Urinary bladder (tissue), 4 donors: ENCODE measurements around the gene PRH2. TPM values are rescaled to one million over a fixed set of nuclear protein-coding genes. Genes with fewer than 3 reads are reported as not detected.

Experiments
- DNase-seq: peaks from one replicate; pipeline ENCODE4 v3.0.0-alpha.2; 2015; ENCODE audit errors: extremely low spot score
- H3K27ac ChIP-seq: one replicate; pipeline ENCODE4 v1.5.1; 2013; ENCODE audit warnings: low read depth, mild to moderate bottlenecking, moderate library complexity
- H3K36me3 ChIP-seq: one replicate; pipeline ENCODE4 v1.6.1; 2013; ENCODE audit warnings: mild to moderate bottlenecking, moderate library complexity; ENCODE audit not compliant: insufficient read depth
- H3K4me1 ChIP-seq: one replicate; pipeline ENCODE4 v1.6.1; 2013; ENCODE audit warnings: mild to moderate bottlenecking, moderate library complexity; ENCODE audit not compliant: insufficient read depth
- H3K4me3 ChIP-seq: one replicate; pipeline ENCODE4 v1.5.1; 2013; ENCODE audit warnings: low read depth, low read length
- WGBS: extraction: QIAGEN DNeasy Blood & Tissue Kit; methylation state at CpG from one replicate; pipeline ENCODE4 v1.1.7; 2013; 5-methylcytosine and 5-hydroxymethylcytosine counted together
- polyA plus RNA-seq: library from polyadenylated mRNA; stranded (reverse); fragments of 200-250 nt; gene quantifications from one replicate; pipeline ENCODE4 v1.2.3, GENCODE V29; 2013
- total RNA-seq: library from RNA; depleted of rRNA; stranded (reverse); fragments of >200 nt; gene quantifications from one replicate; pipeline ENCODE4 v1.2.3, GENCODE V29; 2014
- donor health status: healthy with polysubstance abuse.
- donor health status: healthy.

The PRH2 gene
- not detected for total RNA-seq
- not detected for polyA plus RNA-seq

GRCh38 chr12:10928746-10929286, at the start of gene PRH2:
Gene PRH2 (plus strand): TSS chr12:10929236. CDS start chr12:10929274, 38 bp downstream.
- 97% methylated on average over 5 of the region's 5 CpGs for WGBS
- Histone ChIP-seq H3K36me3 (no peaks in the 10 kb centered on the region), H3K4me1 (no peaks in the 10 kb centered on the region), H3K27ac (no peak within 1 kb of the TSS), H3K4me3 (no peak within 1 kb of the TSS)
- no peak for DNase-seq

- Histone ChIP-seq H3K4me1 (no peaks in the 10 kb centered on the region), H3K36me3 (peaks cover 3% of the 10 kb centered on the region), H3K27ac (no peak within 1 kb of the TSS), H3K4me3 (no peak within 1 kb of the TSS)
- DNase-seq, result no peak
- 93% methylated on average over 6 of the region's 6 CpGs for WGBS
Measured at GRCh38 chr12:10884086-10884725, 44.8 kb upstream of the PRH2 start, which contains the start of gene PRH1. Gene PRH1 (minus strand): TSS chr12:10884255. CDS start chr12:10884217, 38 bp downstream.

- no peaks in the 10 kb centered on the region for H3K4me1 ChIP-seq
- DNase-seq, result no peak
- H3K27ac ChIP-seq, result no peak overlapping the region
- H3K4me3 ChIP-seq, result no peak overlapping the region
- no peaks in the 10 kb centered on the region for H3K36me3 ChIP-seq
Measured at GRCh38 chr12:10889226-10889625, 39.8 kb upstream of the PRH2 start.

- no peaks in the 10 kb centered on the region for H3K36me3 ChIP-seq
- WGBS, result 95% methylated on average over 2 of the region's 2 CpGs
- no peak overlapping the region for H3K4me3 ChIP-seq
- no peak overlapping the region for H3K27ac ChIP-seq
- no peaks in the 10 kb centered on the region for H3K4me1 ChIP-seq
- no peak for DNase-seq
Measured at GRCh38 chr12:10891937-10892336, 37.1 kb upstream of the PRH2 start.

GRCh38 chr12:10896854-10897253, 32.2 kb upstream of the PRH2 start:
- Histone ChIP-seq H3K27ac (no peak overlapping the region), H3K4me1 (no peaks in the 10 kb centered on the region), H3K36me3 (no peaks in the 10 kb centered on the region), H3K4me3 (no peak overlapping the region)
- WGBS, result 95% methylated on average over 5 of the region's 5 CpGs
- no peak for DNase-seq

- no peaks in the 10 kb centered on the region for H3K36me3 ChIP-seq
- 98% methylated on average over 1 of the region's 1 CpG for WGBS
- H3K27ac ChIP-seq, result no peak overlapping the region
- H3K4me1 ChIP-seq, result no peaks in the 10 kb centered on the region
- DNase-seq, result no peak
- no peak overlapping the region for H3K4me3 ChIP-seq
Measured at GRCh38 chr12:10900530-10900929, 28.5 kb upstream of the PRH2 start.

GRCh38 chr12:10900972-10901371, 28.1 kb upstream of the PRH2 start:
- Histone ChIP-seq H3K4me1 (no peaks in the 10 kb centered on the region), H3K36me3 (no peaks in the 10 kb centered on the region), H3K27ac (no peak overlapping the region), H3K4me3 (no peak overlapping the region)
- WGBS, result 98% methylated on average over 1 of the region's 1 CpG
- DNase-seq, result no peak

GRCh38 chr12:10901427-10901826, 27.6 kb upstream of the PRH2 start:
- DNase-seq, result no peak
- Histone ChIP-seq H3K4me3 (no peak overlapping the region), H3K4me1 (no peaks in the 10 kb centered on the region), H3K36me3 (no peaks in the 10 kb centered on the region), H3K27ac (no peak overlapping the region)
- 95% methylated on average over 1 of the region's 1 CpG for WGBS

GRCh38 chr12:10904686-10905085, 24.4 kb upstream of the PRH2 start:
- Histone ChIP-seq H3K36me3 (no peaks in the 10 kb centered on the region), H3K4me1 (no peaks in the 10 kb centered on the region), H3K4me3 (no peak overlapping the region), H3K27ac (no peak overlapping the region)
- WGBS, result 97% methylated on average over 4 of the region's 4 CpGs
- DNase-seq, result no peak

- H3K36me3 ChIP-seq, result no peaks in the 10 kb centered on the region
- 95% methylated on average over 1 of the region's 1 CpG for WGBS
- no peak within 1 kb of the TSS for H3K4me3 ChIP-seq
Measured at GRCh38 chr12:10909462-10909861, 19.6 kb upstream of the PRH2 start, which contains the start of gene TAS2R13. Gene TAS2R13 (minus strand): TSS chr12:10909562. CDS start chr12:10909298, 264 bp downstream.

GRCh38 chr12:10910380-10910779, 18.7 kb upstream of the PRH2 start:
- DNase-seq, result no peak
- H3K36me3 ChIP-seq, result no peaks in the 10 kb centered on the region
- no peaks in the 10 kb centered on the region for H3K4me1 ChIP-seq
- no peak overlapping the region for H3K4me3 ChIP-seq
- no peak overlapping the region for H3K27ac ChIP-seq
- WGBS, result 95% methylated on average over 8 of the region's 8 CpGs

More at GRCh38 chr12:10909462-10909861, 19.6 kb upstream of the PRH2 start, which contains the start of gene TAS2R13:
- DNase-seq, result no peak
- Histone ChIP-seq H3K27ac (no peak within 1 kb of the TSS), H3K4me1 (no peaks in the 10 kb centered on the region)

- no peak for DNase-seq
Measured at GRCh38 chr12:10919809-10920208, 9.2 kb upstream of the PRH2 start.

GRCh38 chr12:10926269-10926668, 2.8 kb upstream of the PRH2 start:
- DNase-seq, result no peak
- Histone ChIP-seq H3K36me3 (no peaks in the 10 kb centered on the region), H3K4me3 (no peak overlapping the region), H3K4me1 (no peaks in the 10 kb centered on the region), H3K27ac (no peak overlapping the region)
- WGBS, result 88% methylated on average over 5 of the region's 5 CpGs

More at GRCh38 chr12:10919809-10920208, 9.2 kb upstream of the PRH2 start:
- WGBS, result 93% methylated on average over 1 of the region's 1 CpG
- no peak overlapping the region for H3K27ac ChIP-seq
- H3K4me1 ChIP-seq, result no peaks in the 10 kb centered on the region
- H3K36me3 ChIP-seq, result no peaks in the 10 kb centered on the region
- no peak overlapping the region for H3K4me3 ChIP-seq

- H3K27ac ChIP-seq, result no peak overlapping the region
- WGBS, result 94% methylated on average over 1 of the region's 1 CpG
- H3K36me3 ChIP-seq, result no peaks in the 10 kb centered on the region
- DNase-seq, result no peak
- H3K4me1 ChIP-seq, result no peaks in the 10 kb centered on the region
- no peak overlapping the region for H3K4me3 ChIP-seq
Measured at GRCh38 chr12:10936506-10936905, 7.5 kb downstream of the PRH2 start.
